Retinal pigment epithelial cell (primary cell): ENCODE data around the gene LYST.
"Not testable (repeated sequence)": the region's sequence is repeated elsewhere in the genome, so short reads cannot be mapped to it uniquely, and the experiment has no call there.

Experiments used
- DNase-seq: peaks from one replicate; pipeline ENCODE4 v3.0.0-alpha.2; 2010; ENCODE audit warnings: low read depth
- H3K4me3 ChIP-seq: 2 replicates; pipeline ENCODE4 v1.5.1; 2011; ENCODE audit warnings: mild to moderate bottlenecking, low read length, control low read depth, moderate library complexity
- TF ChIP-seq, protein P1 (sequence below): conservative IDR thresholded peaks from 2 replicates; pipeline ENCODE4 v1.5.1; 2011; ENCODE audit warnings: low read depth, low read length, control low read depth, inconsistent platforms

The LYST gene

DNA sequence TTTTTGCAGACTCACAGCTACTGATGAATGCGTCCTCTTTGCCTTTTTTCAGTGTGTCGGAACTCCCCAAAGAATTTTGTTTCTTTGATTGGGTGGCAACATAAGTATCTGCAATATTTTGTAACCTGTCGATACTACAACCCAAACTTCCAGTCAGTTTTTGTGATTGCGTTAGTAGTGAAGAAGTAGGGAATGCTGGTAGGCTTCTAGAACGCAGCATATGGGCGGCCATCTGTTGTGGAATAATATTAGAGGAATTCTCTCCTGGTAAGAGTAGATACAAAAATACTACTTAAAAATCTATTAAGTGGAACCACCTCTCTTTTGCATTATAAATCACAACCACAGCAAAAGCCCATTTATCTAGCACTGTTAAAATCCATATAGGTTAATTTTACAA, 107.4 kb downstream of the LYST start:
- no peak for DNase-seq
- H3K4me3 ChIP-seq, result no peak overlapping the region
- TF ChIP-seq, protein P1, sequence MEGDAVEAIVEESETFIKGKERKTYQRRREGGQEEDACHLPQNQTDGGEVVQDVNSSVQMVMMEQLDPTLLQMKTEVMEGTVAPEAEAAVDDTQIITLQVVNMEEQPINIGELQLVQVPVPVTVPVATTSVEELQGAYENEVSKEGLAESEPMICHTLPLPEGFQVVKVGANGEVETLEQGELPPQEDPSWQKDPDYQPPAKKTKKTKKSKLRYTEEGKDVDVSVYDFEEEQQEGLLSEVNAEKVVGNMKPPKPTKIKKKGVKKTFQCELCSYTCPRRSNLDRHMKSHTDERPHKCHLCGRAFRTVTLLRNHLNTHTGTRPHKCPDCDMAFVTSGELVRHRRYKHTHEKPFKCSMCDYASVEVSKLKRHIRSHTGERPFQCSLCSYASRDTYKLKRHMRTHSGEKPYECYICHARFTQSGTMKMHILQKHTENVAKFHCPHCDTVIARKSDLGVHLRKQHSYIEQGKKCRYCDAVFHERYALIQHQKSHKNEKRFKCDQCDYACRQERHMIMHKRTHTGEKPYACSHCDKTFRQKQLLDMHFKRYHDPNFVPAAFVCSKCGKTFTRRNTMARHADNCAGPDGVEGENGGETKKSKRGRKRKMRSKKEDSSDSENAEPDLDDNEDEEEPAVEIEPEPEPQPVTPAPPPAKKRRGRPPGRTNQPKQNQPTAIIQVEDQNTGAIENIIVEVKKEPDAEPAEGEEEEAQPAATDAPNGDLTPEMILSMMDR, result no peak

DNA sequence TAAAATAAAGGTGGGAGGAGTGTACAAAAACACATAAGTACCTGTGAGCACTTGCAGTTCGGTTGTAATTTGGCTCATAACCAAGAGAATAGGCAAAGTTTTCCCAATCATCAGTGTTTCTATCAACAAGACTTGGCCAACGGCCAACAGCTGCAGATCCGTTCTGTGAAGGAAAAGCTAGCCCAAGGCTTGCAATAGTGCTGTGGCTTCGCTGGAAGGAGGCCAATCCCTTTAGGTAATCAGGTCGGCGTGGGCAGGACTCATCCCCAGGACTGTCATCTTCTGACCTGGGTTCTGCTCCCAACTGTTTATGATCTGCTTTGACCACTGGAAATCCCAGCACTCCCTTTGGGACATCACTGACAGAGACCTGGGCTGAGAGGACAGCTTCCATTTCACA, 107.8 kb downstream of the LYST start:
- H3K4me3 ChIP-seq, result no peak overlapping the region
- TF ChIP-seq, protein P1, result no peak
- no peak for DNase-seq

DNA sequence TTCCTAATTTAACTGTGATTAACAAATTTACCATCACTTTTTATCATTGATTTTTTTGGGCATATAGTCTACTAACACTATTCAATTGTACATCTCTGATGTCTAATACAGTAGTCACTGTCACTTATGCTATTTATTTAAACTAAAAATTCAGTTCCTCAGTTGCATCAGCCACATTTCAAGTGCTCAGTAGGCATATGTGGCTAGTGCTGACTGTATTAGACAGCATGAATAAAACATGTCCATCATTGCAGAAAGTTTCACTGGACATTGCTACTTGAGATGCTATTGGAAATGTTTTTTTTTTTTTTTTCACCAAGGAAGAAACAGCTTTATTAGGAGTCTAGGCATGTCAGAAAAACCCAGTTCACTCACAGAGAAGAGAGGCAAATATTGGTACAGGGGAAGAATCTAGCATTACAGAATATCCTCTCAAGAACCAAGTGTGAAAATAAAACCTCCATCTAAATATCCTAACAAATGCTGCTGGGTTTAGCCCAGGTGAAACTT, 109.1 kb downstream of the LYST start:
- DNase-seq, result no peak
- TF ChIP-seq, protein P1, result no peak

DNA sequence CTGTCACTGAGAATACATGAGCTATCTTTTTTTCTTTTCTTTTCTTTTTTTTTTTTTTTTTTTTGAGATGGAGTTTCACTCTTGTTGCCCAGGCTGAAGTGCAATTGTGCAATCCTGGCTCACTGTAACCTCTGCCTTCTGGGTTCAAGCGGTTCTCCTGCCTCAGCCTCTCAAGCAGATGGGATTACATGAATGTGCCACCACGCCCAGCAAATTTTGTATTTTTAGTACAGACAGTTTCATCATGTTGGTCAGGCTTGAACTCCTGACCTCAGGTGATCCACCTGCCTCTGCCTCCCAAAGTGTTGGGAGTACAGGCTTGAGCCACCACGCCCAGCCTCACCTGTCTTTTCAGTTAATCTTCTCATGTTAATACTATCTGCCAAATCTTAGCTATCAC, 112.5 kb downstream of the LYST start:
- DNase-seq, H3K4me3 ChIP-seq: not testable (repeated sequence)

More for the DNA sequence above, 109.1 kb downstream of the LYST start:
- H3K4me3 ChIP-seq, result no peak overlapping the region

DNA sequence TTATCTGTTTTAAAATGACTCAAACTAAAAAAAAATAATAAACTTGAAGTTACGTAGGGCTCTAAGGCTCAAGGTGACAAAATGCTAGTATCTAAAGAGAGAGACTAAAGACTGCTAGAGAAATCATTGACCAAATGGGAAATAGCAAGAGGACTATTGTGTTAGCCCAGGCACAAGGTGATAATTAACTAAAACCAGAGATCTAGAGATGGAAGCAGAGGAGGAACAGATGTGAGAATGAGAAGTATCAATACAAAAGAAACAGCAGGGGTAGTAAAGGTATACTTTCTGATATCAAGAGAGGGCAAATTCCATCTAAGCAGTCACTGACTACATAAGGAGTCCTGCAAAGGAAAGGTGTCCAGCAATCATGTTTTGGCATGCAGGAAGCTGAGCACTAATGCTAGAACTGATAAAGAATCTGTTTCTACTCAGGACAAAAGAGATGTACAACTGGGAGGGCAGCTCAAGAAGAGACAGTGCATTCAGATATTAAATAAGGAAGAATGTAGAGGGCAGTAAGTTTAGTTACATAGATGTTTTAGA, 116.9 kb downstream of the LYST start:
- DNase-seq, result no peak
- H3K4me3 ChIP-seq, result no peak overlapping the region
- TF ChIP-seq, protein P1, result no peak

DNA sequence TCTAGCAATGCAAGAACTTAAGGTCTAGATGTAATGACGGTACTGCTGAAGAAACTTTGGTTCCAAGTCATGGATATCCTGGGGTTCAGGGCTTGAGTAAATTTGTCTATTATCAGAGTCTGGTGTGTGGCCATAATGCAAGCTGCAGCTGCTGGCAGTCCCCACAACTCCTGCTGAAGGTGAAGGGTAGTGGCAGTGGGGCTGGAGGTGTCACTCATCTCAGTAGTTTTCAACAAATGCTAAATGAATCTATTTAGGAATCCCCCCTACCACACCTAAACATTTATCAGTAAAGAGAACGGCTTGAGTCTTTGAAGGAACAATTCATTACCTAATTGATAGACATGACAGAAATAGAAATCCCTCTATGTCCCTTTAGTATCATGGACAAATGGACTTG, 118.0 kb downstream of the LYST start:
- H3K4me3 ChIP-seq, result no peak overlapping the region
- no peak for DNase-seq
- TF ChIP-seq, protein P1, result no peak

DNA sequence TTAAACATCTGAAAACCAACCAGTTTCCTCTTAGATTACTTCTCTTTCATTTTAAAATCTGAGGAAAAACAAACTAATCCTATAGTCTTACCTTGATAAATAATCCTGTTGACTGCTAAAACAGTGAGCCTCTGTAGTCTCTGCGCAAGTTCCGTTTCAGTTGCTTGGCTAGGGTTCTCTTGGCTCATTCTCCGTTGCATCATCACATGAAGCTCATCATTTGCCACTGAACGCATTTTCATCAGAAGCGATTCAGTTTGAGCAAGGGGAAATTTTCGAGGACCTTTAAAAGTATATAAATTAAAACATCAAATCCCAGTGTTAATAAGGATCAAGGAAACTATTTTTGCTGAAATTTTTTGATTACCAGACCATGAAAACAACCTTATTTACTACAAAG, 120.5 kb downstream of the LYST start:
- TF ChIP-seq, protein P1, result no peak
- no peak for DNase-seq
- no peak overlapping the region for H3K4me3 ChIP-seq
